GM18502 (cell line): ENCODE results near the gene MAD2L2.

Source experiments
- ATAC-seq: cut with Tn5 transposase; IDR thresholded peaks from one replicate; pipeline ENCODE4 v1.9.1; 2021; ENCODE audit warnings: mild to moderate bottlenecking; ENCODE audit not compliant: unreplicated experiment, poor library complexity

The MAD2L2 gene

GRCh38 chr1:11705596-11705995, 24.6 kb upstream of the MAD2L2 start:
- no peak for ATAC-seq

DNA sequence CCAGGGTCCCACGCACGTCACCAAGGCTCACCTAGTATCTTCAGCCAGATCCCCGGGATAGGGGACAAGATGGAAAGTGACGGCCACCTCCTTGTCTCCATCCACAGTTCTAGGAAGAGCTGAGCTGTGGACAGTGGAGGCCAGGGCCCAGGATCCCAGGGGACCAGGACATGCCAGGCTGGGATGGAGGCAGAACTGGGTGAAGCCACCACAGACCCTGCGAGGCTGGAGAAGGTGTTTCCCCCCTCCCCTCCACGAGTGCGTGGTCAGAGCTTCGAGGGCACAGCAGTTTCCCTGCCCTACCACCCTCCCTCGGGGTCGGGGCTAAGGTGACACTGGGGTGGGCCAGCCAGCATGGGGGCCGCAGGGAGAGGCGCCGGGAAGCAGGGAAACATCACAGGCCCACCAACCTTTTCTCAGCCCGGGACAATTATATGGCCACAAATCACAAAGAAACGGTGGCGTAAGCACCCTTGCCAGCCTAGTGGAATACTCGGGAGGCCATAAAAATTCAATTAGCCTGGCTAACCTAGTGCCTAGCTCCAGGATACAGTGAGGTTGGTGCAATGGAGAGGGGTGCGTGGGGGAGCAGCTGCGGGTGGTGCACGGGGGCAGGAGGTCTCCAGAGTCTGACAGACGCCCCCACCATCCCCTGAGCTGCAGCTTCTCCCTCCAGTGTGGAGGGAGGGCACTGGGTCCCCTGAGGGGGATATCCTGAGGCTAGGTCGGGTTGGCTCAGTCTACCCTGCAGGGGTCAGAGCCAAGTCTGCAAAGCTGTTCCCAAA, 23.9 kb upstream of the MAD2L2 start:
- no peak for ATAC-seq

GRCh38 chr1:11704194-11704529, 23.2 kb upstream of the MAD2L2 start:
- ATAC-seq: no peak

GRCh38 chr1:11703357-11704193, 22.6 kb upstream of the MAD2L2 start:
- ATAC-seq: no peak

DNA sequence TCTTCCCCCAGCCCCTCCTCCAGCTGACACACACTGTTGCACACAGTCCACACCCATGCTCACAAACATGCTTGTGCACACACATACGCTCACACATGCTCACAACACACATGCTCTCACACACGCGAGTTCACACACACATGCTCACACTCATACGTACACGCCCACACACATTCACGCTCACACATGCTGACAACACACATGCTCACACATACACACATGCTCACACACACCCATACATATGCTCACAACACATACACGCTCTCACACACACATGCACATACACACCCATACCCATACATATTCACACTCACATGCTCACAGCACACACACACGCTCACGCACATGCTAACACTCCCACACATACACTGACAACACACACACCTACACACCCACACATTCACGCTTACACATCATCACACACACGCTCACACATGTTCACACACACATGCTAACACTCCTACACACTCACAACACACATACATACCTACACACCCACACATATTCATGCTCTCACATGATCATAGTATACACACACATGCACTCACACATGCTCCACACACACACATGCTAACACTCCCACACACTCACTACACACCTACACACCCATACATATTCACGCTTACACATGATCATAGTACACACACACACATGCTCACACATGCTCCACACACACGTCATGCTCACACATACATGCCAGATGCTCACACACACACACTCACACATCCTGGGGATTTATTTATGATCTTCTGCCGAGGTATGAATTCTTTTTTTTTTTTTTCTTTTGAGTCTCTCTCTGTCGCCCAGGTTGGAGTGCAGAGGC, 21.2 kb upstream of the MAD2L2 start:
- no peak for ATAC-seq

- ATAC-seq: no peak
Measured at GRCh38 chr1:11701551-11701961, 20.6 kb upstream of the MAD2L2 start.

GRCh38 chr1:11700601-11701467, 19.9 kb upstream of the MAD2L2 start:
- ATAC-seq: no peak

- no peak for ATAC-seq
Measured at GRCh38 chr1:11697893-11698210, 16.9 kb upstream of the MAD2L2 start.

DNA sequence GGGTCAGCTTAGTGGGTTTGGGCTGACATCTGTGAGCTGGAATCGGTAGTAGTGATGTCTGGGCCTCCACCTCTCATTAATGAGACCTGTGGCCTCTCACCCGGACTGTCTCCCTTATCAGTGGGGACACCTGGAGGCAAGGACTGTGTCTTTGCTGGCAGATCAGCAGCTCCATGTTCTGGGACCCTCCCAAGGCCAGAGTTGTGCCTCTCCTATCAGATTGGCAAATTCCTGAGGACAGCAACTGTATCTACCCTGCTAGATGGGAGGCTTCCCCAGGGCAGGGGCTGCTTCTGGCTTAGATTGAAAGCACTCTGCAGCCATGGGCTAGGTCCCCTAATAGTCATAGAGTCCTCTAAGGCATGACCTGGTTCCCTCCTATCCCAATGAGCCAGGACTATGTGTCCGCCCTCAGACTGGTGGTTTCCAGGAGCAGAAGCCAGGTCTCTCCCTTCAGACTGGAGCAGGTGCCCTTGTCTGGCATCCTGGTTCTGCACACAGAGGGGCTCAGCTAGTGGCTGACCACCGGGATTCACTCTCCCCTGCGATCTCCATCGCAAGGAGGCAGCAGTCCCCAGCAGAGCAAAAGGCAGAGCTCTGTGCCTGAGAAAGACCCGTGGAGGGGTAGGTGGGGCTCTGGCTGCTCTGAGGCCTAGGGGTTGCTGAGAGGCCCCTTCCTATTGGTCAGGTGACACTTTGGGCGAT, 16.4 kb upstream of the MAD2L2 start:
- no peak for ATAC-seq

DNA sequence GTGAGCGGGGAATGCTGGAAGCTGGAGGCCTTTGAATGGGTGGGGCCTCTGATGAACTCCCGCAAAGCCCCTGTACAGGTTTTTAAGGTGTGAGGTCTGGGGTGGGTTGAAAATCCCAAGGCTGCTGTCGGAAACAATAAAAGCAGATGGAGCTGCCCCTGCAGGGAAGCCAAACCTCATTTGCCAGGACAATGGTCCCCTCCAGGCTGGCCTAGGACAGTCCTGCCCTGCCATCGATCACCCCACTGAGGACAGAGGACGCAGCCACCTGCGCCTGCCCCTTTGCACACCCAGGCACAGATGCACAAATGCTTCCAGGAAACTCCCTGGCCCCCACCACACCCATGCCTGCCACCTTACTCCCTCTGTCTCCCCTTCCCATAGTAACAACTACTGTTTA, 14.9 kb upstream of the MAD2L2 start:
- ATAC-seq: no peak

- no peak for ATAC-seq
Measured at GRCh38 chr1:11693917-11694316, 13.0 kb upstream of the MAD2L2 start.

- no peak for ATAC-seq
Measured at GRCh38 chr1:11693024-11693590, 12.2 kb upstream of the MAD2L2 start.

- ATAC-seq: no peak
Measured at GRCh38 chr1:11691928-11692711, 11.2 kb upstream of the MAD2L2 start.

- ATAC-seq: no peak
Measured at GRCh38 chr1:11691302-11691914, 10.5 kb upstream of the MAD2L2 start, which contains the start of gene DRAXIN. TSS of gene DRAXIN (plus strand) at chr1:11691710. CDS start at chr1:11706259, 14,549 bp downstream.

DNA sequence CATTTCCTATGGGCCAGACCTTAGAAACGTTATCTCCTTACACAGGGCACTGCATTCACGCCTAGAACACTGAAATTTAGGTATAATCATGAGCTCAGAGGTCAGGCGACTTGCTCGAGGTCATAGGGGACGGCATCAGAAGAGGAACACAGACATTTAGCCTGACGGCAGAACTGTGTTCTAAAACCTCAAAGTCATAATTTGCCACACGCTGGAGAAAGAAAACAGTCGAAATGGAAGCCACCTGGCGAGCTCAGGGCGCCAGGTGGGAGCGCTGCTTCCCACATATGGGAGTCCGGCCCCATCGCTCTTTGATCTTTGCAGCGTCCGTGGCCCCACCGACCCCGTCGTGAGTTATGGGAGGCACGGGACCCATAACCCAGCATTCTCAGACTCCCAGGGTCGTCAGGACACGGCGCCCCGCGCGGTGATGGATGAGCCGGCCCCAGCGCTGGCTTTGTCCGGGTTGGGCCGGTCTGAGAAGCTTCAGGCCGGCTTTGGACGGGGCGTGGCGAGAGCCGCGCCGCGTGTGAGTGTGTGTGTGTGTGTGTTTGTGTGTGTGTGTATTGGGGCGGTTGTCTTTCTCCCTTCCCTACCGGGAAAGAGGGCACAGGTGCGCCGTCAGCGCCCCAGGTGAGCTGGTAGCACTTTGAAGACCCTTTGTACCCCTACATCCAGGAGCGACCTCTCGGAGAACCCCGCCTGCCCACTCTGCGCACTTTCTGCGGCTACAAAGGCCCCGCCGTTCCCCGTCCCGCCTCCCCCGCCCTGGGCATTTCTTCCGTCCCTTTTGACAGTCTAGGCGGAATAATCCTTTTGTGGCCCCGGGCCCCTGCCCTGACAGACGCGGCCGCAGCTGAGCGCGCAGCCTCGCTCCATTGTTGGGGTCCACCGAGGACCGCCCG, 9.7 kb upstream of the MAD2L2 start:
- no peak for ATAC-seq

DNA sequence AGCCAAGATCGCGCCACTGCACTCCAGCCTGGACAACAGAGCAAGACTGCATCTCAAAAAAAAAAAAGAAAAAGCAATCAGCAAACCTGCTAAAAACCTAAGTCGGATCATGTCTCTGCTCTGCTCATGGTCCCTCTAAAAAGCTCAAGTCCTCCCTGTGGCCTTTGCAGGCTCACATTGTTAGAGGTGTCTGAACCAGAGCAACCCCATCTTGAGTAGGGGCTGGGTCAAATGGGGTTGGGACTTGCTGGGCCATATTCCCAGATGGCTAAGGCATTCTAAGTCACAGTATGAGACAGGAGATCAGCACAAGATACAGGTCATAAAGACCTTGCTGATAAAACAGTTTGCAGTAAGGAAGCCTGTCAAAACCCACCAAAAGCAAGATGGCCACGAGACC, 7.6 kb upstream of the MAD2L2 start:
- no peak for ATAC-seq

- ATAC-seq: no peak
Measured at GRCh38 chr1:11685210-11685752, 4.3 kb upstream of the MAD2L2 start.
